Uterus (tissue), 2 donors: ENCODE data around the gene MICAL3.

Experiments
- POLR2A ChIP-seq, 2 donors: fragments of 450-650 bp; IDR thresholded peaks; one replicate each; pipeline ENCODE4 v1.6.1; 2016; ENCODE audit warnings: antibody characterized with exemption in 2 of 2, mild to moderate bottlenecking in 1 of 2, moderate library complexity in 1 of 2
- TF ChIP-seq, protein P1 (sequence below), 4 experiments: fragments of 200-600 bp in 2 of 4; fragments of 450-650 bp in 2 of 4; sonication (generic) in 2 of 4; IDR thresholded peaks; one replicate each; pipeline ENCODE4 v1.5.1; 2016 to 2019; ENCODE audit warnings: antibody characterized with exemption in 4 of 4, mild to moderate bottlenecking in 2 of 4, moderate library complexity in 1 of 4

DNA sequence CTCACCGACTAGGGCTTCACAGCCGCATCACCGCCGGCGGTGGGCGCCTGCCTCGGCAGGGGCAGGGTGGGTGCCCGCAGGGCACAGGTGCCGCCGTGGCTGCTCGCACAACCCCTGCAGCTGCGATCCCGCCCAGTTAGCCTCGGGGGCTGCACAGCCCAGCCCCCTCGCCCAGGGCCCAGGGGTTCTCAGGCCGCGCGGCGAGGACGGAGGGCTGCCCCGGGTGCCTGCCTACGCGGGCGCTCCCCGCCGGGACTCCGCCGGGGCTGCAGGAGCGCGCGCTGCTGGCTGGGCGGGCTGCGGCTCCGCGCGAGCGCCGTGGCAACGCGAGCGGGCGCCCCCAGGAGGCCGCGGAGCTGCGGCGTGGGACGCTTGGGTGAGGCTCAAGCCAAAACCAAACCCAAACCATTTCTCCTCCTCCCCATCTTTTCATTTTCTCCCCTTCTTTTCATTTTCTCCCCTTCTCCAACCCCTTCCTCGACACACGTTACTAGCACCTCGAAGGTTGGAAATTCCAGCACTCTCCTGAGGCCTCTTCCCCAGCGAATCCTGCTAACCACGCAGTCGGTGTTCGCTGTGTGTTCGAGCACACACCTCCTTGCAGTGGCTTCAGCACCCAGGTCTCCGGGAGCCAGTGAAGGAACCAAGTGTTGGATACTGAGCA, at the start of gene MICAL3:
- TF ChIP-seq, protein P1, sequence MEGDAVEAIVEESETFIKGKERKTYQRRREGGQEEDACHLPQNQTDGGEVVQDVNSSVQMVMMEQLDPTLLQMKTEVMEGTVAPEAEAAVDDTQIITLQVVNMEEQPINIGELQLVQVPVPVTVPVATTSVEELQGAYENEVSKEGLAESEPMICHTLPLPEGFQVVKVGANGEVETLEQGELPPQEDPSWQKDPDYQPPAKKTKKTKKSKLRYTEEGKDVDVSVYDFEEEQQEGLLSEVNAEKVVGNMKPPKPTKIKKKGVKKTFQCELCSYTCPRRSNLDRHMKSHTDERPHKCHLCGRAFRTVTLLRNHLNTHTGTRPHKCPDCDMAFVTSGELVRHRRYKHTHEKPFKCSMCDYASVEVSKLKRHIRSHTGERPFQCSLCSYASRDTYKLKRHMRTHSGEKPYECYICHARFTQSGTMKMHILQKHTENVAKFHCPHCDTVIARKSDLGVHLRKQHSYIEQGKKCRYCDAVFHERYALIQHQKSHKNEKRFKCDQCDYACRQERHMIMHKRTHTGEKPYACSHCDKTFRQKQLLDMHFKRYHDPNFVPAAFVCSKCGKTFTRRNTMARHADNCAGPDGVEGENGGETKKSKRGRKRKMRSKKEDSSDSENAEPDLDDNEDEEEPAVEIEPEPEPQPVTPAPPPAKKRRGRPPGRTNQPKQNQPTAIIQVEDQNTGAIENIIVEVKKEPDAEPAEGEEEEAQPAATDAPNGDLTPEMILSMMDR (IDR thresholded peaks at IDR 0.05) = peak; percentile 38 to 78 (median 74)
- TF ChIP-seq POLR2A (IDR thresholded peaks at IDR 0.05) = peak; percentile 55 to 73
